HG02571 (cell line): ENCODE measurements around the gene PRKCZ.
A peak's percentile ranks its signal among the peaks of the same experiment; 100 is the strongest.
"Not testable (repeated sequence)": the region's sequence is repeated elsewhere in the genome, so short reads cannot be mapped to it uniquely, and the experiment has no call there.

ENCODE experiments used
- ATAC-seq: cut with Tn5 transposase; IDR thresholded peaks from one replicate; pipeline ENCODE4 v1.9.1; 2021; ENCODE audit warnings: mild to moderate bottlenecking, moderate library complexity; ENCODE audit not compliant: unreplicated experiment

Gene PRKCZ

GRCh38 chr1:2130156-2130555 lies 79.9 kb downstream of the PRKCZ start:
- no peak for ATAC-seq

DNA sequence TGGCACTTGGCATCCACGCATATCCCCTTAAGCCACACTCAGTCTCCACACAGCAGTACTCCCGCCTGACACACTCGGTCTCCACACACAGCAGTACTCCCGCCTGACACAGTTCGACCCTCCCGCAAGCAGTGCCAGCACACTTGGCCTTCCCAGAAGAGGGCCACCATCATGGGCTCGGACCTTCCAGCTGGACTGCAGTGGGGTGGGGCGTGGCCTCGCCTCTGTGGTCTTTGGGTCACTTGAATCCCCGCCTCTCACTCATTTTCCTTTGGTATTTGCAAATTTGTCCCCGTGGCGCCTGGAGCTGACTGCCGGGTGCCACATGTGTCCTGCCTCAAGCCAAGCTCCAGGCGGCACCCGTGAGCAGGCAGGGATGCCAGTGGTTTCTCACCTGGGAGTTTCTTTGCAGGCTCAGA lies 80.7 kb downstream of the PRKCZ start:
- ATAC-seq: no peak

DNA sequence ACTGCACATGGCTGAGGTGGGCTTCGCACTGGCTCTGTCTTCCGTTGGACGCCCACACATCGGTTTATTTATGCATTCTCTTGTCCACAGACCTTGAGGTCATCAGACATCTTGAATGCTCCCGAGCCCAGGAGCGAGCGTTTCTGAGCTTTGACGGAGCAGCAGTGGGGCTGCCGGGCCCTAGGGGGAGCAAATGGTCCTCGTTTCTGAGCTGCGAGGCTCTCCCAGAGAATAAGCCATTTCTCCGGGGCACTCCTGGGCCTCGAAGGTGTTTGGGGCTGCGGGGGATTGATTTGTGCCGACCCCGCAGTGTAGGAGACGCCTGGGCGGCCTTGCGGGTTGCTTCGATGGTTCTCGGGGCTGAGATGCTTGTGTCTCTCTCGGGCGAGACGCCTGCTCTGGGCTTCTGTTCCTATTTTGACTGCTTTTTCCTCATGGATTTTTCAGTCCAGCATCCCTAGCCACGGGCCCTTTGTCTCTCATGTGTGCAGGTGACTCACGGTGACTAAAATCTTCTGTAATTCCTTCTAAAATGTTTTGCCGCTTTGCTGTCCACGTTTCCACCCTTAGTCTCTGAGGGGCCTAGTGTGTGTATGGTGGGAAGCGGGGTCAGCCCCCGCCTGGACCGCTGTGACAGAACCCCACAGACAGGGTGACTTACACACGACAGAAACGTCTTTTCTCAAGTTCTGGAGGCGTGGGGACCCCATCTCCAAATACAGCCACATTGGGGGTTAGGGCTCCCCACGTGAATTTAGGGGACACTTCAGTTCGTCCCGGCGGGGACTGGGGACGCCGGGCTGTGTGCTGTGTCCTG lies 82.2 kb downstream of the PRKCZ start:
- no peak for ATAC-seq

DNA sequence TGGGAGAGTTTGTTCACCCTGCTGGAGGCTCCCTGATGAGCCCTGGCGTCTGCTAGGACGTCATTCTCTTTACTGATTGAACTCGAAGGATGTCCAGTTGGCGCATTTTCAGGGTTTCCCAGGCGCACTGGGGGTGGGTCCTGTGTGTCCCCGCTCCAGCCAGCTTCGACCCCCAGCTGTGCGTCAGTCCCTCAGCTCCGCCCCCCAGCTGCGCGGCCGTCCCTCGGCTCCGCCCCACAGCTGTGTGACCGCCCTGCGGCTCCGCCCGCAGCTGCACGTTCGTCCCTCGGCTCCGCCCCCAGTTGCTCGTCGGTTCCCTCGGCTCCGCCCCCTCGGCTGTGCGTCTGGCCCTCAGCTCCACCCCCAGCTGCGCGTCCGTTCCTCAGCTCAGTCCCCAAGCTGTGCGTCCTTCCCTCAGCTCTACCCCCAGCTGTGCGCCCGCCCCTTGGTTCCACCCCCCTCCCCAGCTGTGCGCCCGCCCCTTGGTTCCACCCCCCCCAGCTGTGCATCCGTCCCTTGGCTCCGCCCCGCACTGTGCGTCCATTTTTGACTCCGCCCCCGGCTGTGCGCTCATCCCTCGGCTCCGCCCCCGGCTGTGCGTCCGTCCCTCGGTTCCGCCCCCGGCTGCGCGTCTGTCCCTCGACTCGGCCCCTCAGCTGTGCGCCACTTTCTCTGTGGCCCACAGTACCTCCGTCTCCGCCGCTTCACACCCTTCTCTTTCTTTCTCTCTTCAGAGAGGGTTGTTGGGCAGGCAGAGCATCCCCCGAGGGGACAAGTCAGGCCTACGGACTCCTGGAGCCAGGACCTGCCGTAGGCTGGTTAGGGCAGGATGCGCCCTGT lies 83.0 kb downstream of the PRKCZ start:
- ATAC-seq: peak; percentile 64

- no peak for ATAC-seq
Observed at GRCh38 chr1:2133879-2134215, 83.6 kb downstream of the PRKCZ start.

GRCh38 chr1:2134266-2134620 lies 84.0 kb downstream of the PRKCZ start:
- no peak for ATAC-seq

- no peak for ATAC-seq
Observed at GRCh38 chr1:2134621-2135307, 84.6 kb downstream of the PRKCZ start.

GRCh38 chr1:2135441-2135841 lies 85.2 kb downstream of the PRKCZ start:
- no peak for ATAC-seq

GRCh38 chr1:2135941-2136340 lies 85.7 kb downstream of the PRKCZ start:
- ATAC-seq: no peak

- ATAC-seq: no peak
Observed at GRCh38 chr1:2136386-2137235, 86.4 kb downstream of the PRKCZ start.

- no peak for ATAC-seq
Observed at GRCh38 chr1:2137257-2138121, 87.3 kb downstream of the PRKCZ start.

- not testable (repeated sequence) for ATAC-seq
Observed at GRCh38 chr1:2139156-2139555, 88.9 kb downstream of the PRKCZ start.

DNA sequence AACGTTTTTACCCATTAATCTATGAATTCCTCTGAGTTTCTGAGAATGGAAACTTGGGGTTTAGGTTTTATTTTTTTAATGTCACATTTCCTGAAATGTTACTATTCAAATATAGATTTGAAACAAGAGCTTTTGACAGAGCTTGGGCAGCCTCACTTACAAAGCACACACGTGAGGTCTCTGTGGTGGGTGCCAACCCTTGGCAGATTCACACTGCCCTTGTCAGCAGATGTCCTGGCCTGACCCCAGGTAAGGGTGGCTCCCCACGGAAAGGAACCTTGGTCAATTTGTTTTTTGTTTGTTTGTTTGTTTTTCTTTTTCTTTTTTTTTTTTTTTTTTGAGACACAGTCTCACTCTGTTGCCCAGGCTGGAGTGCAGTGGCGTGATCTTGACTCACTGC lies 90.8 kb downstream of the PRKCZ start:
- ATAC-seq: no peak

DNA sequence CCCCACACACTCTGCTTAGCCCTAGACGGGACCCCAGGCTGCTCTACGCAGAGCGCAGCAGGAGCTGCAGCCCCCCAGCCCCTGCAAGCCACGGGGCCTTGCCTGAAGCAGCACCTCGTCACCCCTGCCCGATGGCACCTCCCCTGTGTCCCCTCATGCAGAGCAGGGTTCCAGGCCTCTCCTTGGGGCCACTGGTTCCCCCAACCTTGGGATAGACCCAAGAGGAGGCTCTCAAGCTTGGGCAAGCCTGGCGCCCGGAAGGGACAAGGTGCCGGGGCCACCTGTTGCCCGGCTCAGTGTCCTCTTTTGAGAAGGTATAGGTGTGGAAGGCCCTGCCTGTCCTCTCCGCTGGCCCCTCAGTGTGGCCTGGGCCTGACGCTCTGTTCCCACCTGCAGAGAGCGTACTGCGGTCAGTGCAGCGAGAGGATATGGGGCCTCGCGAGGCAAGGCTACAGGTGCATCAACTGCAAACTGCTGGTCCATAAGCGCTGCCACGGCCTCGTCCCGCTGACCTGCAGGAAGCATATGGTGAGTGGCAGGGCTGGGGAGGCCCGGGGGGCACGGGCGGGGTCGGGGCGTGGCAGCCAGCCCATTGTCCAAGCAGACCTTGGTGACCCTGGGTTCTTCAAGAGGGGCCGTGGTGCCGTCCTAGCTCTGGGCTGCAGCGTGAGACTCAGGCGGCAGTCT lies 93.7 kb downstream of the PRKCZ start:
- ATAC-seq: no peak

- no peak for ATAC-seq
Observed at GRCh38 chr1:2144501-2145090, 94.4 kb downstream of the PRKCZ start.

DNA sequence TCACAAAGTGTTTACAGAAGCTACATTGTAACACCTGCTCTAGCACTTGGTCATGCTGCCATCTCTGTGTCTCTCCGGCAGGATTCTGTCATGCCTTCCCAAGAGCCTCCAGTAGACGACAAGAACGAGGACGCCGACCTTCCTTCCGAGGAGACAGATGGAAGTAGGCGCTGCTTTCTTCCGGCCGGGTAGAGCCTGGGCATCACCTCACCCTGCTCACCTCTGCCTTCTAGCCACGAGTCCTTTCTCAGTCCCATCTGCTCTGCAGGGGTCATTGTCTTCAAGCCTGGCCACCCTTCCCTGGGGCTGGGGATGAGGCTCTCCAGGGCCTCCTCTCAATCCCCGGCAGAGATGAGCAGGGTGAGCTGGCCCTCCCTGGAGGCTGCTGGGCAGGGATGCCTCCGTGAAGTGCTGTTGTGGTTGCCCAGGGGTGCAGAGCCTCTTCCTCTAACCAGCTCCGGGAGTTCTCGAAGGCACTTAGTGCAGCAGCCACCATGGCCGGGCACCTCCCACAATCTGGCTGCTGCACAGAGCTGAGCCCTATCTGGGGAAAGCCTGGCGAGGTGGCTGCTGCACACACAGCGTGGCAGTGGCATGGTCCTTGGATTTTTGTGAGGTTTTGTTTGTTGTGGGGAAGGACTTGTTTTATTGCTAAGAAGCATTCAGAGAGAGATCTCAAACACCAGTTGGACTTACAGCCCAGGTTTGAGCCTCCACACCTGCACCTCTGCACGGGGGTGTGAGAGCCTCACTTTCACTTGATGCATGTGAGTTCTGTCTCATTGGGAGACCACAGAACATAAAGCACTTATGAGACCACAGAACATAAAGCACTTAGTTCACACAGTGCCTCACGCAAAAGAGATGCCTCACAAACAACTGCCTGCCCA lies 96.0 kb downstream of the PRKCZ start:
- no peak for ATAC-seq

DNA sequence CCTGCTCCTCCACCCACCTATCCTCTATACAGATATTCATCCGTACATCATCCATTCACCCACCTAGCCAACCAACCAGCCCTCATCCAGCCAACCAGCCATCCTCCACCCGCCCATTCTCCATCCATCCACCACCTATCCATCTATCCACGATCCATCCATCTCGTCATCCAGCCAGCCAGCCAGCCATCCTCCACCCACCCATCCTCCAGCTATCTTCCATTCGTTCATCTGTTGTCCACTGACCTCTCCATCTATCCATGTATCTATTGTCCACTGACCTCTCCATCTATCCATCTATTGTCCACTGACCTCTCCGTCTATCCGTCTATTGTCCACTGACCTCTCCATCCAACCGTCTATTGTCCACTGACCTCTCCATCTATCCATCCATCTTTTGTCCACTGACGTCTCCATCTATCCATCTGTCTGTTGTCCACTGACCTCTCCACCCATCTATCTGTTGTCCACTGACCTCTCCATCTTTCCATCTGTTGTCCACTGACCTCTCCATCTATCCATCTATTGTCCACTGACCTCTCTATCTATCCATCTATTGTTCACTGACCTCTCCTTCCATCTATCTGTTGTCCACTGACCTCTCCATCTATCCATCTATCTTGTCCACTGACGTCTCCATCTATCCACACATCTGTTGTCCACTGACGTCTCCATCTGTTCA lies 96.8 kb downstream of the PRKCZ start:
- no peak for ATAC-seq
